Neural cell (in vitro differentiated cells): ENCODE results near the gene ZNF135. TPM values are rescaled to one million over a fixed set of nuclear protein-coding genes. Genes with fewer than 3 reads are reported as not detected.
A peak's percentile ranks its signal among the peaks of the same experiment; 100 is the strongest.

Experiments used
- H2AFZ ChIP-seq: fragments of 200-600, 300-800 bp; sonication (generic), shearing (Covaris generic); 2 replicates; pipeline ENCODE4 v1.6.0; 2014; ENCODE audit warnings: low read depth, mild to moderate bottlenecking, antibody characterized with exemption, low read length, moderate library complexity
- H3F3A ChIP-seq: fragments of 200-600 bp; shearing (Covaris generic); 2 replicates; pipeline ENCODE4 v1.6.1; 2016; ENCODE audit warnings: mild to moderate bottlenecking, moderate library complexity, mixed read lengths, antibody characterized with exemption, low read length; ENCODE audit not compliant: insufficient read depth, poor library complexity, severe bottlenecking
- H3K27ac ChIP-seq: fragments of 200-600, 300-800 bp; sonication (generic), shearing (Covaris generic); 2 replicates; pipeline ENCODE4 v1.5.1; 2014; ENCODE audit warnings: mild to moderate bottlenecking, low read length, moderate library complexity
- H3K27me3 ChIP-seq: fragments of 300-800, 200-600 bp; sonication (generic), shearing (Covaris generic); 2 replicates; pipeline ENCODE4 v1.6.0; 2014; ENCODE audit warnings: mild to moderate bottlenecking, low read depth, low read length, moderate library complexity; ENCODE audit not compliant: insufficient read depth
- H3K36me3 ChIP-seq: fragments of 300-800, 200-600 bp; sonication (generic), shearing (Covaris generic); 2 replicates; pipeline ENCODE4 v1.5.1; 2014; ENCODE audit warnings: mild to moderate bottlenecking, antibody characterized with exemption, low read length, moderate library complexity; ENCODE audit not compliant: insufficient read depth
- H3K4me2 ChIP-seq: fragments of 300-800, 200-600 bp; sonication (generic), shearing (Covaris generic); 2 replicates; pipeline ENCODE4 v1.6.0; 2014; ENCODE audit warnings: mild to moderate bottlenecking, low read length
- H3K4me3 ChIP-seq: fragments of 300-800, 200-600 bp; sonication (generic), shearing (Covaris generic); 2 replicates; pipeline ENCODE4 v1.5.1; 2014; ENCODE audit warnings: mild to moderate bottlenecking, low read length, moderate library complexity
- H3K79me2 ChIP-seq: fragments of 200-600 bp; shearing (Covaris generic); replicated peaks from 2 replicates; pipeline ENCODE4 v1.6.0; 2014; ENCODE audit warnings: mild to moderate bottlenecking, low read length, moderate library complexity; ENCODE audit not compliant: insufficient read depth
- H3K9ac ChIP-seq: fragments of 300-800, 200-600 bp; sonication (generic), shearing (Covaris generic); 2 replicates; pipeline ENCODE4 v1.6.1; 2016; ENCODE audit warnings: mild to moderate bottlenecking, low read length, mixed read lengths
- H3K9me2 ChIP-seq: fragments of 200-600 bp; shearing (Covaris generic); 2 replicates; pipeline ENCODE4 v1.6.1; 2016; ENCODE audit warnings: mild to moderate bottlenecking, low read length, mixed read lengths; ENCODE audit not compliant: insufficient read depth
- H3K9me3 ChIP-seq: fragments of 200-600, 300-800 bp; sonication (generic), shearing (Covaris generic); 2 replicates; pipeline ENCODE4 v1.6.1; 2016; ENCODE audit warnings: mild to moderate bottlenecking, mixed run types, low read length, moderate library complexity, mixed read lengths
- H4K20me1 ChIP-seq: fragments of 200-600 bp; shearing (Covaris generic); 2 replicates; pipeline ENCODE4 v1.6.1; 2016; ENCODE audit warnings: mild to moderate bottlenecking, mixed run types; ENCODE audit not compliant: insufficient read depth
- CTCF ChIP-seq: fragments of 450-650 bp; IDR thresholded peaks from 2 replicates; pipeline ENCODE4 v1.5.1; 2014; ENCODE audit warnings: antibody characterized with exemption, mild to moderate bottlenecking, moderate library complexity; ENCODE audit not compliant: poor library complexity, severe bottlenecking
- EP300 ChIP-seq: fragments of 450-650 bp; conservative IDR thresholded peaks from 2 replicates; pipeline ENCODE4 v1.6.1; 2014; ENCODE audit warnings: antibody characterized with exemption, mild to moderate bottlenecking, moderate library complexity; ENCODE audit not compliant: poor library complexity, severe bottlenecking
- EZH2 ChIP-seq: fragments of 200-600, 300-800 bp; shearing (Covaris generic), sonication (generic); IDR thresholded peaks from 2 replicates; pipeline ENCODE4 v1.6.1; 2014; ENCODE audit warnings: antibody characterized with exemption, low read length, borderline replicate concordance, mild to moderate bottlenecking; ENCODE audit not compliant: insufficient read depth, poor library complexity, severe bottlenecking
- MXI1 ChIP-seq: fragments of 450-650 bp; conservative IDR thresholded peaks from 2 replicates; pipeline ENCODE4 v1.6.1; 2014; ENCODE audit warnings: antibody characterized with exemption, mild to moderate bottlenecking; ENCODE audit not compliant: poor library complexity, severe bottlenecking
- POLR2AphosphoS5 ChIP-seq: IDR thresholded peaks from 2 replicates; pipeline ENCODE4 v1.6.1; 2012
- RAD21 ChIP-seq: fragments of 450-650 bp; conservative IDR thresholded peaks from 2 replicates; pipeline ENCODE4 v1.6.1; 2014; ENCODE audit warnings: antibody characterized with exemption, mild to moderate bottlenecking, moderate library complexity
- REST ChIP-seq: IDR thresholded peaks from 2 replicates; pipeline ENCODE4 v1.6.1; 2012; ENCODE audit warnings: borderline replicate concordance
- SMC3 ChIP-seq: fragments of 450-650 bp; conservative IDR thresholded peaks from 2 replicates; pipeline ENCODE4 v1.6.1; 2014; ENCODE audit warnings: antibody characterized with exemption, mild to moderate bottlenecking, moderate library complexity; ENCODE audit not compliant: poor library complexity
- TAF1 ChIP-seq: IDR thresholded peaks from 2 replicates; pipeline ENCODE4 v1.6.1; 2012; ENCODE audit warnings: low read depth
- polyA plus RNA-seq: library from polyadenylated mRNA; depleted of rRNA; stranded (reverse); fragments of >200 nt; gene quantifications from 2 replicates; pipeline ENCODE4 v1.2.3, GENCODE V29; 2014

ZNF135 gene
- polyA plus RNA-seq, 1 donor from 2014 or later: 13.7 TPM

DNA sequence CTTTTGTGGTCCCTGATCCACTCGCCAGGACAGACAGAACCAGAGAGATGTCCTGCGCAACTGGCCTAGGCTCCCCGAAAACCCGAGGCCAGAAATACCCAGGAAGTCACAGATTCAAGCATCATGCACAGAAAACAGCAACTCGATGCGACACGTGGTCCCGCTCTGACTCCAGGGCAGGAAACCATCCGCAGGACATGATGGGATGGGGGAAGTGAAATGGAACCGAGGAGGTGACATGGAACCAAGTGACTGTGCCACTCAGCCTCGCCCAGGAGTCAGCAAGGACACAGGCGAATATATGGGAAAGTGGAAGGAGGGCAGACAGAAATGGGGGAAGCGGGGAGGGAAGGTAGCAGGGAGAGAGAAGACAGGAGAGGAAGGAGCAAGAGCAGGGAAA lies 37.8 kb downstream of the ZNF135 start:
- Histone ChIP-seq H3K9ac (peak overlapping the region; percentile 96), H3K27me3 (no peaks in the 10 kb centered on the region), H3K36me3 (peaks cover 29% of the 10 kb centered on the region), H3K4me2 (no peak overlapping the region), H4K20me1 (no peaks in the 10 kb centered on the region), H3K9me3 (peaks cover 44% of the 10 kb centered on the region), H3K79me2 (peaks cover 28% of the 10 kb centered on the region), H3F3A (peaks cover 2% of the 10 kb centered on the region), H2AFZ (no peak overlapping the region), H3K9me2 (no peaks in the 10 kb centered on the region), H3K27ac (peak overlapping the region; percentile 99), H3K4me3 (peak overlapping the region; percentile 98)
- no peak for TF ChIP-seq CTCF
- no peak for TF ChIP-seq MXI1

DNA sequence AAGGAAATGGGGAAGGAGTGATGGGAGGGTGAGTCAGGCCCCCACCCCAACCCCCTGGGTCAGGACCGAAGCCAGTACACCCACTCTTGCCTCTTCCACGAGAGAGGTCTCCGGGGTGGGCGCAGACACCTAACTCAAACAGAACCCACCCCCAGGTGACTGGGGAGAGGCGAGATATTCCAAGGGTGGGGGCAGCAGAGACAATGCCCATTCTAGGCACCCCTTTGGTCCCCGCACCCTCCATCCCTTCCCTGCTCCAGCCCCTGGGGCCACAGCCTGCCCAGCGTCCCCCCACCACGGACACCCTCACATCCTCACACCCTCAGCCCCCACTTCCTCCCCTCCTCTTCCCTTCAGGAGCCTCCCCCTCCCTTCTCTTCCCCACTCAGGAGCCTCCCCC lies 38.3 kb downstream of the ZNF135 start:
- peak overlapping the region; percentile 96 for H3K9ac ChIP-seq
- no peaks in the 10 kb centered on the region for H3K27me3 ChIP-seq
- H4K20me1 ChIP-seq: no peaks in the 10 kb centered on the region
- H3K9me3 ChIP-seq: peaks cover 44% of the 10 kb centered on the region
- peaks cover 29% of the 10 kb centered on the region for H3K36me3 ChIP-seq
- no peak overlapping the region for H2AFZ ChIP-seq
- H3K27ac ChIP-seq: peak overlapping the region; percentile 99
- peaks cover 28% of the 10 kb centered on the region for H3K79me2 ChIP-seq
- H3K9me2 ChIP-seq: no peaks in the 10 kb centered on the region
- H3K4me2 ChIP-seq: peak overlapping the region; percentile 57
- TF ChIP-seq RAD21 (no peak), POLR2AphosphoS5 (no peak), EP300 (no peak), EZH2 (no peak), SMC3 (no peak), MXI1 (no peak), TAF1 (no peak), CTCF (no peak), REST (no peak)
- H3F3A ChIP-seq: peaks cover 2% of the 10 kb centered on the region
- peak overlapping the region; percentile 98 for H3K4me3 ChIP-seq
